GM23338 (cell line): ENCODE data around the gene ANXA3. TPM values are rescaled to one million over a fixed set of nuclear protein-coding genes. Genes with fewer than 3 reads are reported as not detected.
A peak's percentile ranks its signal among the peaks of the same experiment; 100 is the strongest.

Source experiments
- ATAC-seq: fragments of 200-7000 bp; cut with Tn5 transposase; 3 replicates; pipeline ENCODE4 v1.9.1; 2020
- DNase-seq: peaks from one replicate; pipeline ENCODE4 v3.0.0-alpha.2; 2015; ENCODE audit warnings: low spot score
- H2AFZ ChIP-seq: fragments of 200-600 bp; sonication (generic); 2 replicates; pipeline ENCODE4 v1.8.0; 2016; ENCODE audit warnings: antibody characterized with exemption, mild to moderate bottlenecking, moderate library complexity
- H3F3A ChIP-seq: fragments of 200-600 bp; sonication (generic); replicated peaks from 2 replicates; pipeline ENCODE4 v1.8.0; 2017; ENCODE audit warnings: antibody characterized with exemption, mixed run types, low read depth
- H3K27ac ChIP-seq: fragments of 200-600 bp; sonication (generic); 2 replicates; pipeline ENCODE4 v1.6.1; 2016; ENCODE audit warnings: low read depth
- H3K27me3 ChIP-seq: fragments of 200-600 bp; sonication (generic); 2 replicates; pipeline ENCODE4 v1.8.0; 2016; ENCODE audit warnings: mild to moderate bottlenecking, mixed run types, moderate library complexity; ENCODE audit not compliant: insufficient read depth
- H3K36me3 ChIP-seq: fragments of 200-600 bp; sonication (generic); 2 replicates; pipeline ENCODE4 v1.8.0; 2016; ENCODE audit warnings: mild to moderate bottlenecking; ENCODE audit not compliant: insufficient read depth
- H3K4me1 ChIP-seq: fragments of 200-600 bp; sonication (generic); 2 replicates; pipeline ENCODE4 v1.8.0; 2016; ENCODE audit warnings: mild to moderate bottlenecking, moderate library complexity; ENCODE audit not compliant: insufficient read depth
- H3K4me2 ChIP-seq: fragments of 200-600 bp; sonication (generic); 2 replicates; pipeline ENCODE4 v1.7.1; 2017; ENCODE audit warnings: mixed run types
- H3K4me3 ChIP-seq: fragments of 200-600 bp; sonication (generic); 2 replicates; pipeline ENCODE4 v1.6.1; 2016; ENCODE audit warnings: mixed run types
- H3K79me2 ChIP-seq: fragments of 200-600 bp; sonication (generic); replicated peaks from 2 replicates; pipeline ENCODE4 v1.8.0; 2017; ENCODE audit warnings: mild to moderate bottlenecking; ENCODE audit not compliant: insufficient read depth
- H3K9me2 ChIP-seq: fragments of 200-600 bp; sonication (generic); 2 replicates; pipeline ENCODE4 v1.8.0; 2017; ENCODE audit not compliant: insufficient read depth
- H4K20me1 ChIP-seq: fragments of 200-600 bp; sonication (generic); replicated peaks from 2 replicates; pipeline ENCODE4 v1.8.0; 2017; ENCODE audit warnings: mild to moderate bottlenecking; ENCODE audit not compliant: insufficient read depth
- H3K27ac Mint-ChIP-seq: 2 replicates; pipeline ENCODE4 v1.8.0; 2020; ENCODE audit warnings: inconsistent platforms, mild to moderate bottlenecking, moderate library complexity, mixed read lengths
- H3K27me3 Mint-ChIP-seq: 3 replicates; pipeline ENCODE4 v1.8.0; 2022; ENCODE audit warnings: low read depth, mild to moderate bottlenecking, moderate library complexity, mixed read lengths, inconsistent platforms; ENCODE audit not compliant: insufficient read depth, poor library complexity
- H3K36me3 Mint-ChIP-seq: 3 replicates; pipeline ENCODE4 v1.8.0; 2021; ENCODE audit warnings: low read depth, mild to moderate bottlenecking, inconsistent platforms, moderate library complexity, mixed read lengths
- H3K4me1 Mint-ChIP-seq: 3 replicates; pipeline ENCODE4 v1.8.0; 2020; ENCODE audit warnings: mild to moderate bottlenecking, inconsistent platforms, mixed read lengths
- H3K4me3 Mint-ChIP-seq: 3 replicates; pipeline ENCODE4 v1.8.0; 2021; ENCODE audit warnings: moderate library complexity, mild to moderate bottlenecking, inconsistent platforms, mixed read lengths
- H3K9me3 Mint-ChIP-seq: 3 replicates; pipeline ENCODE4 v1.8.0; 2020; ENCODE audit warnings: moderate library complexity, mild to moderate bottlenecking, inconsistent platforms, mixed read lengths
- CREB1 ChIP-seq: fragments of 250-450 bp; sonication (Bioruptor Pico); IDR thresholded peaks from 2 replicates; pipeline ENCODE4 v1.5.0; 2020; ENCODE audit warnings: low read depth, mild to moderate bottlenecking, moderate library complexity
- EZH2 ChIP-seq: fragments of 200-600 bp; sonication (generic); IDR thresholded peaks from one replicate; pipeline ENCODE4 v1.8.0; 2017; ENCODE audit warnings: antibody characterized with exemption, mild to moderate bottlenecking, low read depth; ENCODE audit not compliant: unreplicated experiment
- EZH2phosphoT487 ChIP-seq: fragments of 200-600 bp; sonication (generic); IDR thresholded peaks from one replicate; pipeline ENCODE4 v1.8.1; 2018; ENCODE audit warnings: antibody characterized with exemption; ENCODE audit not compliant: unreplicated experiment
- JUNB ChIP-seq: IDR thresholded peaks from one replicate; pipeline ENCODE4 v1.6.1; 2016; ENCODE audit warnings: antibody characterized with exemption; ENCODE audit not compliant: unreplicated experiment
- NANOG ChIP-seq: IDR thresholded peaks from 2 replicates; pipeline ENCODE4 v1.6.1; 2016; ENCODE audit warnings: antibody characterized with exemption, borderline replicate concordance
- POLR2AphosphoS5 ChIP-seq: IDR thresholded peaks from 2 replicates; pipeline ENCODE4 v1.6.1; 2016; ENCODE audit warnings: antibody characterized with exemption, low read depth
- STAT1 ChIP-seq: IDR thresholded peaks from one replicate; pipeline ENCODE4 v1.6.1; 2016; ENCODE audit warnings: antibody characterized with exemption; ENCODE audit not compliant: unreplicated experiment
- ZNF114 ChIP-seq: fragments of 250-450 bp; sonication (Bioruptor Pico); IDR thresholded peaks from 2 replicates; pipeline ENCODE4 v1.5.0; 2020; ENCODE audit warnings: mild to moderate bottlenecking, moderate library complexity
- ZNF331 ChIP-seq: fragments of 250-450 bp; sonication (Bioruptor Pico); IDR thresholded peaks from 2 replicates; pipeline ENCODE4 v1.5.0; 2020; ENCODE audit warnings: low read depth, mild to moderate bottlenecking, moderate library complexity
- polyA plus RNA-seq: library from polyadenylated mRNA; unstranded; fragments of >200 nt; fragmentation: Nextera tagmentation; extraction: Ambion mirVana; gene quantifications from 2 replicates; pipeline ENCODE4 v1.2.1, GENCODE V29; 2016
- total RNA-seq: library from RNA; depleted of rRNA; stranded (reverse); fragments of >200 nt; shearing (Covaris generic); gene quantifications from 2 replicates; pipeline ENCODE4 v1.2.3, GENCODE V29; 2014
- TF ChIP-seq, protein P1 (sequence below): fragments of 250-450 bp; sonication (Bioruptor Pico); IDR thresholded peaks from 2 replicates; pipeline ENCODE4 v1.5.0; 2020; ENCODE audit warnings: mild to moderate bottlenecking, moderate library complexity
- TF ChIP-seq, protein P2 (sequence below), 2 experiments: fragments of 200-600 bp in 1 of 2; sonication (generic) in 1 of 2; conservative IDR thresholded peaks; 2 replicates each; pipeline versions ENCODE4 v1.5.1 to v1.6.1; 2016 to 2017; ENCODE audit warnings: antibody characterized with exemption in 2 of 2, low read depth in 2 of 2, mild to moderate bottlenecking in 2 of 2, moderate library complexity in 1 of 2
- TF ChIP-seq, protein P3 (sequence below): IDR thresholded peaks from 2 replicates; pipeline ENCODE4 v1.6.1; 2016; ENCODE audit warnings: antibody characterized with exemption
- TF ChIP-seq, protein P4 (sequence below): IDR thresholded peaks from one replicate; pipeline ENCODE4 v1.6.1; 2018; ENCODE audit warnings: antibody characterized with exemption; ENCODE audit not compliant: unreplicated experiment

ANXA3 gene
- total and polyA plus RNA-seq, 2 experiments from 2014 or later: 20.3 to 31.5 TPM

DNA sequence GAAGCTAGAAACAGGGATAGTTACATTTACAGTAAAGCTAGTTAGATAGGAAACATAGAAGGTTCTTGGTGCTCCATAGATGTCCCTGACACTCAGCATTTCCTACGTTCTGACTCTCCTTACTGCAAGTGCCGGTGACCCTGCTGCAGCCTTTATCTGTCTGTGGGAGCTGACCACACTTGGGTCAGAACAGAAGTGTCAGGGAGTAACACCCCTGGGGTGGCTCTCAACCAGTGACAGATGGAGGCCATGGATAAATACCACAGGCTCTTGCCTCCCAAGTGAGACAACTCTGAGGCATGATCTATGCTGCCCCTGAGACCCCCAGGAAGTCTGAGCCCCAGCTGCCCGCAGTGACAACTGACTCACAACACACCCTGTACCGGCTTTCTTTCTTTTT is 69.8 kb downstream of the ANXA3 start:
- Mint-ChIP-seq H3K4me3 (no peak overlapping the region), H3K4me1 (peaks cover 4% of the 10 kb centered on the region; the same call in 1 of the 3 replicates), H3K27me3 (no peaks in the 10 kb centered on the region), H3K36me3 (no peaks in the 10 kb centered on the region), H3K27ac (no peak overlapping the region), H3K9me3 (no peaks in the 10 kb centered on the region)
- Histone ChIP-seq H3K27me3 (no peaks in the 10 kb centered on the region), H3K27ac (no peak overlapping the region), H4K20me1 (no peaks in the 10 kb centered on the region), H3K36me3 (no peaks in the 10 kb centered on the region), H3K79me2 (no peaks in the 10 kb centered on the region), H3K4me2 (no peak overlapping the region), H3K9me2 (no peaks in the 10 kb centered on the region), H3K4me1 (no peaks in the 10 kb centered on the region), H3F3A (no peaks in the 10 kb centered on the region), H3K4me3 (no peak overlapping the region), H2AFZ (peak overlapping the region; percentile 43; the same call in 1 of the 2 replicates)
- ATAC-seq: no peak
- TF ChIP-seq, protein P1, sequence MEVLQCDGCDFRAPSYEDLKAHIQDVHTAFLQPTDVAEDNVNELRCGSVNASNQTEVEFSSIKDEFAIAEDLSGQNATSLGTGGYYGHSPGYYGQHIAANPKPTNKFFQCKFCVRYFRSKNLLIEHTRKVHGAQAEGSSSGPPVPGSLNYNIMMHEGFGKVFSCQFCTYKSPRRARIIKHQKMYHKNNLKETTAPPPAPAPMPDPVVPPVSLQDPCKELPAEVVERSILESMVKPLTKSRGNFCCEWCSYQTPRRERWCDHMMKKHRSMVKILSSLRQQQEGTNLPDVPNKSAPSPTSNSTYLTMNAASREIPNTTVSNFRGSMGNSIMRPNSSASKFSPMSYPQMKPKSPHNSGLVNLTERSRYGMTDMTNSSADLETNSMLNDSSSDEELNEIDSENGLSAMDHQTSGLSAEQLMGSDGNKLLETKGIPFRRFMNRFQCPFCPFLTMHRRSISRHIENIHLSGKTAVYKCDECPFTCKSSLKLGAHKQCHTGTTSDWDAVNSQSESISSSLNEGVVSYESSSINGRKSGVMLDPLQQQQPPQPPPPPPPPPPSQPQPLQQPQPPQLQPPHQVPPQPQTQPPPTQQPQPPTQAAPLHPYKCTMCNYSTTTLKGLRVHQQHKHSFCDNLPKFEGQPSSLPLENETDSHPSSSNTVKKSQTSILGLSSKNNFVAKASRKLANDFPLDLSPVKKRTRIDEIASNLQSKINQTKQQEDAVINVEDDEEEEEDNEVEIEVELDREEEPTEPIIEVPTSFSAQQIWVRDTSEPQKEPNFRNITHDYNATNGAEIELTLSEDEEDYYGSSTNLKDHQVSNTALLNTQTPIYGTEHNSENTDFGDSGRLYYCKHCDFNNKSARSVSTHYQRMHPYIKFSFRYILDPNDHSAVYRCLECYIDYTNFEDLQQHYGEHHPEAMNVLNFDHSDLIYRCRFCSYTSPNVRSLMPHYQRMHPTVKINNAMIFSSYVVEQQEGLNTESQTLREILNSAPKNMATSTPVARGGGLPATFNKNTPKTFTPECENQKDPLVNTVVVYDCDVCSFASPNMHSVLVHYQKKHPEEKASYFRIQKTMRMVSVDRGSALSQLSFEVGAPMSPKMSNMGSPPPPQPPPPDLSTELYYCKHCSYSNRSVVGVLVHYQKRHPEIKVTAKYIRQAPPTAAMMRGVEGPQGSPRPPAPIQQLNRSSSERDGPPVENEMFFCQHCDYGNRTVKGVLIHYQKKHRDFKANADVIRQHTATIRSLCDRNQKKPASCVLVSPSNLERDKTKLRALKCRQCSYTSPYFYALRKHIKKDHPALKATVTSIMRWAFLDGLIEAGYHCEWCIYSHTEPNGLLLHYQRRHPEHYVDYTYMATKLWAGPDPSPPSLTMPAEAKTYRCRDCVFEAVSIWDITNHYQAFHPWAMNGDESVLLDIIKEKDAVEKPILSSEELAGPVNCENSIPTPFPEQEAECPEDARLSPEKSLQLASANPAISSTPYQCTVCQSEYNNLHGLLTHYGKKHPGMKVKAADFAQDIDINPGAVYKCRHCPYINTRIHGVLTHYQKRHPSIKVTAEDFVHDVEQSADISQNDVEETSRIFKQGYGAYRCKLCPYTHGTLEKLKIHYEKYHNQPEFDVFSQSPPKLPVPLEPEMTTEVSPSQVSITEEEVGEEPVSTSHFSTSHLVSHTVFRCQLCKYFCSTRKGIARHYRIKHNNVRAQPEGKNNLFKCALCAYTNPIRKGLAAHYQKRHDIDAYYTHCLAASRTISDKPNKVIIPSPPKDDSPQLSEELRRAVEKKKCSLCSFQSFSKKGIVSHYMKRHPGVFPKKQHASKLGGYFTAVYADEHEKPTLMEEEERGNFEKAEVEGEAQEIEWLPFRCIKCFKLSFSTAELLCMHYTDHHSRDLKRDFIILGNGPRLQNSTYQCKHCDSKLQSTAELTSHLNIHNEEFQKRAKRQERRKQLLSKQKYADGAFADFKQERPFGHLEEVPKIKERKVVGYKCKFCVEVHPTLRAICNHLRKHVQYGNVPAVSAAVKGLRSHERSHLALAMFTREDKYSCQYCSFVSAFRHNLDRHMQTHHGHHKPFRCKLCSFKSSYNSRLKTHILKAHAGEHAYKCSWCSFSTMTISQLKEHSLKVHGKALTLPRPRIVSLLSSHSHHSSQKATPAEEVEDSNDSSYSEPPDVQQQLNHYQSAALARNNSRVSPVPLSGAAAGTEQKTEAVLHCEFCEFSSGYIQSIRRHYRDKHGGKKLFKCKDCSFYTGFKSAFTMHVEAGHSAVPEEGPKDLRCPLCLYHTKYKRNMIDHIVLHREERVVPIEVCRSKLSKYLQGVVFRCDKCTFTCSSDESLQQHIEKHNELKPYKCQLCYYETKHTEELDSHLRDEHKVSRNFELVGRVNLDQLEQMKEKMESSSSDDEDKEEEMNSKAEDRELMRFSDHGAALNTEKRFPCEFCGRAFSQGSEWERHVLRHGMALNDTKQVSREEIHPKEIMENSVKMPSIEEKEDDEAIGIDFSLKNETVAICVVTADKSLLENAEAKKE (CRISPR knock-in tag): no peak
- TF ChIP-seq, protein P2, sequence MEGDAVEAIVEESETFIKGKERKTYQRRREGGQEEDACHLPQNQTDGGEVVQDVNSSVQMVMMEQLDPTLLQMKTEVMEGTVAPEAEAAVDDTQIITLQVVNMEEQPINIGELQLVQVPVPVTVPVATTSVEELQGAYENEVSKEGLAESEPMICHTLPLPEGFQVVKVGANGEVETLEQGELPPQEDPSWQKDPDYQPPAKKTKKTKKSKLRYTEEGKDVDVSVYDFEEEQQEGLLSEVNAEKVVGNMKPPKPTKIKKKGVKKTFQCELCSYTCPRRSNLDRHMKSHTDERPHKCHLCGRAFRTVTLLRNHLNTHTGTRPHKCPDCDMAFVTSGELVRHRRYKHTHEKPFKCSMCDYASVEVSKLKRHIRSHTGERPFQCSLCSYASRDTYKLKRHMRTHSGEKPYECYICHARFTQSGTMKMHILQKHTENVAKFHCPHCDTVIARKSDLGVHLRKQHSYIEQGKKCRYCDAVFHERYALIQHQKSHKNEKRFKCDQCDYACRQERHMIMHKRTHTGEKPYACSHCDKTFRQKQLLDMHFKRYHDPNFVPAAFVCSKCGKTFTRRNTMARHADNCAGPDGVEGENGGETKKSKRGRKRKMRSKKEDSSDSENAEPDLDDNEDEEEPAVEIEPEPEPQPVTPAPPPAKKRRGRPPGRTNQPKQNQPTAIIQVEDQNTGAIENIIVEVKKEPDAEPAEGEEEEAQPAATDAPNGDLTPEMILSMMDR (conservative IDR thresholded peaks at IDR 0.05; ENCODE audit: low read depth in 2 of 2): no peak
- TF ChIP-seq JUNB (no peak), EZH2 (no peak), ZNF114 (CRISPR knock-in tag) (no peak), POLR2AphosphoS5 (no peak), EZH2phosphoT487 (no peak), CREB1 (no peak), NANOG (no peak), STAT1 (no peak), ZNF331 (CRISPR knock-in tag) (no peak)
- TF ChIP-seq, protein P3, sequence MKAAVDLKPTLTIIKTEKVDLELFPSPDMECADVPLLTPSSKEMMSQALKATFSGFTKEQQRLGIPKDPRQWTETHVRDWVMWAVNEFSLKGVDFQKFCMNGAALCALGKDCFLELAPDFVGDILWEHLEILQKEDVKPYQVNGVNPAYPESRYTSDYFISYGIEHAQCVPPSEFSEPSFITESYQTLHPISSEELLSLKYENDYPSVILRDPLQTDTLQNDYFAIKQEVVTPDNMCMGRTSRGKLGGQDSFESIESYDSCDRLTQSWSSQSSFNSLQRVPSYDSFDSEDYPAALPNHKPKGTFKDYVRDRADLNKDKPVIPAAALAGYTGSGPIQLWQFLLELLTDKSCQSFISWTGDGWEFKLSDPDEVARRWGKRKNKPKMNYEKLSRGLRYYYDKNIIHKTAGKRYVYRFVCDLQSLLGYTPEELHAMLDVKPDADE: no peak
- TF ChIP-seq, protein P4, sequence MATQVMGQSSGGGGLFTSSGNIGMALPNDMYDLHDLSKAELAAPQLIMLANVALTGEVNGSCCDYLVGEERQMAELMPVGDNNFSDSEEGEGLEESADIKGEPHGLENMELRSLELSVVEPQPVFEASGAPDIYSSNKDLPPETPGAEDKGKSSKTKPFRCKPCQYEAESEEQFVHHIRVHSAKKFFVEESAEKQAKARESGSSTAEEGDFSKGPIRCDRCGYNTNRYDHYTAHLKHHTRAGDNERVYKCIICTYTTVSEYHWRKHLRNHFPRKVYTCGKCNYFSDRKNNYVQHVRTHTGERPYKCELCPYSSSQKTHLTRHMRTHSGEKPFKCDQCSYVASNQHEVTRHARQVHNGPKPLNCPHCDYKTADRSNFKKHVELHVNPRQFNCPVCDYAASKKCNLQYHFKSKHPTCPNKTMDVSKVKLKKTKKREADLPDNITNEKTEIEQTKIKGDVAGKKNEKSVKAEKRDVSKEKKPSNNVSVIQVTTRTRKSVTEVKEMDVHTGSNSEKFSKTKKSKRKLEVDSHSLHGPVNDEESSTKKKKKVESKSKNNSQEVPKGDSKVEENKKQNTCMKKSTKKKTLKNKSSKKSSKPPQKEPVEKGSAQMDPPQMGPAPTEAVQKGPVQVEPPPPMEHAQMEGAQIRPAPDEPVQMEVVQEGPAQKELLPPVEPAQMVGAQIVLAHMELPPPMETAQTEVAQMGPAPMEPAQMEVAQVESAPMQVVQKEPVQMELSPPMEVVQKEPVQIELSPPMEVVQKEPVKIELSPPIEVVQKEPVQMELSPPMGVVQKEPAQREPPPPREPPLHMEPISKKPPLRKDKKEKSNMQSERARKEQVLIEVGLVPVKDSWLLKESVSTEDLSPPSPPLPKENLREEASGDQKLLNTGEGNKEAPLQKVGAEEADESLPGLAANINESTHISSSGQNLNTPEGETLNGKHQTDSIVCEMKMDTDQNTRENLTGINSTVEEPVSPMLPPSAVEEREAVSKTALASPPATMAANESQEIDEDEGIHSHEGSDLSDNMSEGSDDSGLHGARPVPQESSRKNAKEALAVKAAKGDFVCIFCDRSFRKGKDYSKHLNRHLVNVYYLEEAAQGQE: no peak
- no peak for DNase-seq
